HEK293 (cell line): ENCODE results near the gene UBE2D2.

ENCODE experiments used
- ZNF362 ChIP-seq: fragments of 450-650 bp; formaldehyde crosslinking; IDR thresholded peaks from 2 replicates; pipeline ENCODE4 v1.5.1; 2016; ENCODE audit warnings: missing biosample characterization, missing genetic modification characterization
- TF ChIP-seq, protein P1 (sequence below): fragments of 450-650 bp; formaldehyde crosslinking; IDR thresholded peaks from 2 replicates; pipeline ENCODE4 v1.5.1; 2016; ENCODE audit warnings: missing biosample characterization, missing genetic modification characterization

DNA sequence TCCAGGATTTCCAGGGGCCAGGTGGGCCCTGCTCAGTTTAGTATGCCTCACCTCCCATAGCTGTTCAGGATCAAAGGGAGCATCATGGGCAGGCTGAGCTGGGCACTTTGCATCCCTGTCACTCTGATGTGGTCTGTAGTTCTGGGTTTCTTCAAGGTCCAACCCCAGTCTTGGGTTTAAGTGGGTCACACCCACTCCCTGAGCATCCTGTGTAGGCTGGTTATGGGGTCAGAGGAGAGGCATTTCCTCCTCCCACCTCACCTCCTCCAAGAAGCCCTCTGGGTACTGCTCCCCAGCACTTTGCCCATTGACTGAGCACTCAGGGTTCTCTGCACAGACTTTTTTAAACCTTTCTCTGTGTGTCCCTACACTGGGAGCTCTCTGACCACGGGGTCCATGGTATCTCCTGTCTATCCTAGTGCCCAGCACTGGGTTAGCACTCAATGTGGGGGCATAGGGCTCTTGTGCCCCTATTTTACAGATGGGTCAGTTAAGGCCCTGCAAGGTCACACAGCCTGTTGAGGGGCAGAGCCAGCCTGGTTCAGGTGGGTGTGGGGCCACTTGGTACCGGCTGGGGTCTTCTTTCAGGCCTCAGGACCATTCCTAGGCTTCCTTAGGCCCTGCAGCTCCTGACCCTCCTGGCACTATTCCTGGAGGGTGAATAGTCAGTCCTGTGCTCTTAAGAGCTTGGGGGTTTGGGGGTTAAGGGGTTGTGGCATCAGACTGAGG lies 106.0 kb downstream of the UBE2D2 start:
- TF ChIP-seq, protein P1, sequence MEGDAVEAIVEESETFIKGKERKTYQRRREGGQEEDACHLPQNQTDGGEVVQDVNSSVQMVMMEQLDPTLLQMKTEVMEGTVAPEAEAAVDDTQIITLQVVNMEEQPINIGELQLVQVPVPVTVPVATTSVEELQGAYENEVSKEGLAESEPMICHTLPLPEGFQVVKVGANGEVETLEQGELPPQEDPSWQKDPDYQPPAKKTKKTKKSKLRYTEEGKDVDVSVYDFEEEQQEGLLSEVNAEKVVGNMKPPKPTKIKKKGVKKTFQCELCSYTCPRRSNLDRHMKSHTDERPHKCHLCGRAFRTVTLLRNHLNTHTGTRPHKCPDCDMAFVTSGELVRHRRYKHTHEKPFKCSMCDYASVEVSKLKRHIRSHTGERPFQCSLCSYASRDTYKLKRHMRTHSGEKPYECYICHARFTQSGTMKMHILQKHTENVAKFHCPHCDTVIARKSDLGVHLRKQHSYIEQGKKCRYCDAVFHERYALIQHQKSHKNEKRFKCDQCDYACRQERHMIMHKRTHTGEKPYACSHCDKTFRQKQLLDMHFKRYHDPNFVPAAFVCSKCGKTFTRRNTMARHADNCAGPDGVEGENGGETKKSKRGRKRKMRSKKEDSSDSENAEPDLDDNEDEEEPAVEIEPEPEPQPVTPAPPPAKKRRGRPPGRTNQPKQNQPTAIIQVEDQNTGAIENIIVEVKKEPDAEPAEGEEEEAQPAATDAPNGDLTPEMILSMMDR (tag by site-specific recombination) = no peak
- no peak for TF ChIP-seq ZNF362
